HG03571 (cell line): ENCODE measurements around the gene CNTNAP5.

ENCODE experiments used
- ATAC-seq: cut with Tn5 transposase; IDR thresholded peaks from one replicate; pipeline ENCODE4 v1.9.1; 2021; ENCODE audit not compliant: unreplicated experiment

CNTNAP5 gene

DNA sequence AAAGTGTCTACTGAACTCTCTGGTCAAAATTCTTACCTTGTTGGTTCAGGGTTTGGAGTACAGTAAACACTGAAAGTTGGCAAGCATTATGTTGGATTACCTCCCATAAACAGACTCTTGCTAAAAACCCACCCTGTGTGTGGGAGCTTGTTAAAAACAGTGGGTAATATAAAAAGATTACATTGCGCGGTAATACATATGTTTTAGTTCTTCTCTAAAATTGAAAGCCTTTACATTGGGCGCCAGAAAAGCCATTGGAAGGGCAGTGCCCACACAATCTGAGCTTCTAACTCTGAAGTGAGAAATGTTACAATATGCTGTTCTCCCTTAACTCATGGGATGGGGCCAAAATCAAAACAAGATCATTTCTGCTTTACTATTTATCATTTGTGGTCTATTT lies 510.7 kb downstream of the CNTNAP5 start:
- no peak for ATAC-seq

GRCh38 chr2:124536591-124536990 lies 511.5 kb downstream of the CNTNAP5 start:
- no peak for ATAC-seq

DNA sequence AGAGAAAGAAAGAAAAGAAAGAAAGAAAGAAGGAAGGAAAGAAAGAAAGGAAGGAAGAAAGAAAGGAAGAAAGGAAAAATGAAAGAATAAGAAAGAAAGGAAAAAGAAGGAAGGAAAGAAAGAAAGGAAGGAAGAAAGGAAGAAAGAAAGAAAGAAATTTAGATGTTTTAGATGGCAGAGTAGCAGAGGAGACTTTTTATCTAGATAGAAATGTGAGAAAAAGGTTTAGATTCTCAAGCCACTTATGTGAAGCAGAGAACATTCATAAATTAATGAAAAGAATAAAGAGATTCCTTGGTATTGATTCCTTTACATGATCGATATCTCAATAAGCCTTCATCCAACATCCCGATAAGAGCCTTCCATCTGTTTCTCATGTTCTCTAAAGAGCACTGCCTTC lies 513.5 kb downstream of the CNTNAP5 start:
- ATAC-seq: no peak

DNA sequence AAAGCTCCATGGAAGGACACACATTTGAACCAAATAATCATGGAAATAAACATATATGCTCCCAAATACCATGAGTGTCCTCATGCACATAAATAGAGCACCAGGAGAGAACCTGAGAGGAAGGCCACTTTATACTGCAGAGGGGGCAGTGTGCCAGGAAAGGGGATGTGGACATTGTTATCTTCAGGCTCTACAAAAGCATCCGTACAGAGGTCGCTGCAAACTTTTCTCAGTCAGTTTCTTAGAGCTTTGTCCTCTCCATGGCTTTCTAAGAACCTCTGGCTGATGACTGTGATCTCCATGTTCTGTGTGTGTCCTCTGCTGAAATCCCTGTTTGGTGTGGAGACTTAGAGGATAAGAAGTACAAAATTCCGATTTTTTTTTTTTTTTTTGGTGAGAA lies 515.7 kb downstream of the CNTNAP5 start:
- ATAC-seq: no peak

DNA sequence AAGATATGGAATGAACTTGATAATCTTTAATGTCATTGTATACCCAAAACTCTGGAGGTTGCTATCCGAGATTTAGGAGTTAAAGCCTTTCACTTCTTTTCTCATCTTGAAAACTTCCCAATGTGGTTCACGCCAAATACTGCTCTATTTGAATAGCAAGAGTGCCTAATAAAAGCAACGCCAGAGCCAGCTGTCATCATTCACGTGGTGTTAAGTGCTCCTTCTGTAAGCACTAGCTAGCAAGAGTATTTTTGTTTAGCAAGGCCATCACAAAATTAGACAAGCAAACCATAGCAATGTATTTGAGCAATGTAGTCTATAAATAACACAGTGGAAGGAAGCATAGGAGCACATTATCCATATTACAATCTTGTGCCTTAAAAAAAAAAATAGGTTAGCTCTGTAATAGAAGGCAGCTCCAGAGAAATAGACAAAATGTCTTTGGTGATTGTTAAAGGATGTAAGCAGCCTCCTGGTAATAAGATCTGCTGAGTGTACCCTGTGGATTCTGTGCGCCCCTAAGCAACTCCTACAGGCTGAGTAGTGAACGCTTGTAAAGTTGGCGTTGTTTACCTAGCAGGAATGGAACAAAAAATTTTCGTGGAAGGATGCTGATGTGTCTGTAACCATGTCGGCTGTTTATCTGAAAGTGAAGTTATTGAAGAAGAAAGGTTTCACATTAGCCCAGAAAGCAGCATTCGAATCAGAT lies 518.0 kb downstream of the CNTNAP5 start:
- ATAC-seq: no peak

- no peak for ATAC-seq
Observed at GRCh38 chr2:124547700-124548099, 522.6 kb downstream of the CNTNAP5 start.

- no peak for ATAC-seq
Observed at GRCh38 chr2:124558277-124558905, 533.3 kb downstream of the CNTNAP5 start.

GRCh38 chr2:124559236-124559635 lies 534.1 kb downstream of the CNTNAP5 start:
- ATAC-seq: no peak

DNA sequence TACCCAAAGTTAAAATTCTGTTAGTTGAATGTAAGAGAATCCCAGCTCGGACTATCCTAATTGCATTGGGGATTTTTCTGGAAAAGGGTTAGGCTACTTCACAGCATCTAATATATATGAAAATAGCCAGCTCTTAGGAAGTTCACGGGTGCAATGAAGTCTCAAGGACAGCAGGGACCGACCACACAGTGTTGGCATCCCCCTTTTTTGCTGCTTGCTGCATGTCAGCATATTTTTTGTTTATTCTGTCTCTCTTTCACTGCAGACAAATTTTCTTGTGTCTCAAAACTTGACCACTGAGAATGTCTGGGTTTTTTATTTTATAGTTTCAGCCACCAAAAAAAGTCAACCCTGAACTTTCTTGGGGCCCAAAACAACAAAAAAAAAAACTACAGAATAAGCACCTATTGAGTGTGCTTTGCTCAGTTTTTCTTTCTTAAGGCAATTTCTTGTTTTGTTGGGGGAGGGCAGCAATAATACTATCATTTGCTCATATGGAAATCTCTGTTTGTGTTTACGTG lies 535.6 kb downstream of the CNTNAP5 start:
- no peak for ATAC-seq

DNA sequence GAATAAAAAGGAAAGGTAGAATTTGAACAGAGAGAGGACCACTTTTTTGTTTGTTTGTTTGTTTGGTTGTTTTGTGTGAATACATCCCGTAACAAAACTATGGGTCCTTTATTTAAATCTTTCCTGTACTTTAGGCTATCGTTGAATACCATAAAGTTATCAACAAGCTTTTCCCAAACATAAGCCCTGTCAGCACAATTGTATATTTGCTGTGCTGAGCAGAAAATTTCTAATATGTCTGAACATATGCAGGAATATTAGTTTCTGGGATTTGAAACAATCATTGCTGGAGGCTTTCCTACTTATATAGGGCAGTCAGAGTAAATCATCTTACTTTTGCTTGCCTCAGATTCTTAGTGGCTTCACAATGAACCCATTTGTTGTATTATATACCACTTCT lies 536.4 kb downstream of the CNTNAP5 start:
- ATAC-seq: no peak

GRCh38 chr2:124563426-124563825 lies 538.3 kb downstream of the CNTNAP5 start:
- ATAC-seq: no peak

GRCh38 chr2:124566518-124566970 lies 541.5 kb downstream of the CNTNAP5 start:
- no peak for ATAC-seq

DNA sequence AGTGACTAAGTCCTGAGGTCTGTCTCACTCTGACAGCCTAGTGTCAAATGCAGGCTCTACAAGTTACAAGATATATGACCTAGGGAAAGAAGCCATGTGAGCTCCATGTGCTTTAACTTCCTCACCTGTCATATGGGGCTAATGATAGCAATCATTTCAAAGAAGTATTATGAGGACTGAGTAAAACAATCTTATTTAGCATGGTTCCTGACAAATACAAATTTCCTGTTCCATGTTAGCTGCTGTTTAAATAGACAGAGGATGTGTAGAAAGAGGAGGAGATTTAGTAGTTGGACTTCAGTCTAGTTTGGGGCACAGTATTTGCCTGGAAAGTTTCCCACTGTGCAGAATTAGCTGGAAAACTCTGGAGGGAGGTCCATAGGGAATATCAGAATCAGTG lies 545.8 kb downstream of the CNTNAP5 start:
- ATAC-seq: no peak

- no peak for ATAC-seq
Observed at GRCh38 chr2:124571836-124572235, 546.7 kb downstream of the CNTNAP5 start.

DNA sequence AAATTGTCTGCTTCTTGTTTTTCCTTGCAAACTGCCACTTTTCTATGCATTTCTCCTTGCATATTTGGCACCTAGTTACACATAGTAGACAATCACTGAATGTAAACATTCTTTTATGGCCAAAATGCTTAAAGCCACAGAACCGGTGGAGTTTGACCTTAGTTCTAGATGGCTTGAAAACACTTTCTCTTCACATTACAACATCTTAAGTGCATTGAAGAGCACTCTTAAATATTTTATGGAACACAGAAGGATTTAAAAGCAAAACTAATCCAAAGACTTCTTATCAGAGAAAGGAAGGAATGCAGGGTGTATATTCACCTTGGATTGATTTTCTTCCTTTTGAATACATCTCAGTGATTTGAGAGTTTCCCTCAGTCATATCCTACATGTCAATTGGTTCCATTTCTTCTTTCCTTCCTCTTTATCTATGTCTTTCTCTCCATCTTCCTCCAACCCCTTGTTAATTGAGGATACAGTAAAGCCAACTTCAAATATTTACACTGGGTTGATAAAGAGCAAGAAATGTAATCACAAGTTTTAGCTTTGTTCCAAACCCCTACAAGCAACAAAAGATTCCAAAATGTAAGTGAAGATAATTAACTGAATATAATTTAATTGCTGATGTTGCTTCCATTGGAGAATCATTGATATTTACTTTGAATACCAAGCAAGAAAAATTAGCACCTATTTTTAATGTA lies 548.0 kb downstream of the CNTNAP5 start:
- ATAC-seq: no peak

DNA sequence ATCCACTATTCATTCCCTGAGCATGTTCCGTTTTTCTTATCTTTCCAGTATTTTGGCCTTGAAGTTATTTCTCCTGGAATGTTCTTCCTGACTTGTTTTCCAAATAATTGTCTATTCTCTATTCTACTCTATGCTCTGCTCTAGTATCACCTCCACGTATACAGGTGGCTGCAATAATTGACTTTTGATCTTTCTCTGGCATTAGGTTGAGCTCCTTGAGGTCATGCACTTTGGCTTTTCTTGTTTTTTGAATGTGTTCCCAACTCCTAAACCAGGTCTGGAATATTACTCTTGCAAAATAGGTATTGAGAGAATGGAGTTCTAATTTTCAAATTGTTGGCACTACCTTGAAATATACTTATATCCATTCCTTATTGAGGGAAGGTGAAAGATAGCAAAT lies 550.4 kb downstream of the CNTNAP5 start:
- no peak for ATAC-seq

DNA sequence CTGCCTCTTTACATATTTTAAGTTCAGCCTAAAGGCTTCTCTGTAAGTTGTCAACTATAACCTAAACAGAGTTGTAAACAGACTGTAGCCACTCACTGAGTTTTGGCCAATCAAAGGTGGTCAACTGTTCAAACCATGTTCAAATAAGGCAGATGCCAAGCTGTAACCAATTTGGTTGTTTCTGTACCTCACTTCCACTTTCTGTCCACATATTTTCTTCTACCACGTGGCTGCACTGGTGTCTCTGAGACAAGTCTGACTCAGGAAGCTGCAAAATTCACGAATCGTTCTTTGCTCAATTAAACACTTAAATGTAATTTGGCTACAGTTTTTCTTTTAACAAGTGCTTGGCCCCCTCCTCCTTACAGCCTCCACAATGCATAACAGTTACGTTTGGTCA lies 555.2 kb downstream of the CNTNAP5 start:
- ATAC-seq: no peak

GRCh38 chr2:124582387-124582786 lies 557.3 kb downstream of the CNTNAP5 start:
- ATAC-seq: no peak

GRCh38 chr2:124584615-124585014 lies 559.5 kb downstream of the CNTNAP5 start:
- ATAC-seq: no peak

GRCh38 chr2:124585277-124585676 lies 560.2 kb downstream of the CNTNAP5 start:
- no peak for ATAC-seq

GRCh38 chr2:124586210-124586609 lies 561.1 kb downstream of the CNTNAP5 start:
- ATAC-seq: no peak

DNA sequence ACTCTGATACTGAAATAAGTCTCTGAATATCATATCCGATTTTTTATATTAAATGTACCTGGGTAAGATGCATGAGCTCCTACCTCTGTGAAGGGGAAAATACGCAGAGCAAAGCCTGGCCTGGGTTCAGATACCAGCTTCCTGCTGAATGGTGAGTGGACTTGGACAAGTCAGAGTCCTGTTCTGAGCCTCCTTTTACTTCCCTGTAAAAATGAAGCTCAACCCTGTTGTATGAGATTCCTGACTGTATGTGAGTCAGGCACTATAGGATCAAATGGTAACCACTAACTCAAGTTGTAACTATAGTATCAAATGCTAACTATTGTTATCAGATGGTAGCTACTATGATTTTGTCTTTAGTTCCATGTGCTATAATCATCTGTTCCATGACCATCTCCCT lies 561.7 kb downstream of the CNTNAP5 start:
- no peak for ATAC-seq
